HL-60 (cell line): ENCODE measurements around the gene POM121.
"Not testable (repeated sequence)": the region's sequence is repeated elsewhere in the genome, so short reads cannot be mapped to it uniquely, and the experiment has no call there.

Source experiments
- POLR2AphosphoS5 ChIP-seq: IDR thresholded peaks from 2 replicates; pipeline ENCODE4 v1.6.1; 2012; ENCODE audit warnings: low read depth
- SPI1 ChIP-seq: IDR thresholded peaks from 2 replicates; pipeline ENCODE4 v1.6.1; 2012; ENCODE audit warnings: low read depth, mild to moderate bottlenecking, borderline replicate concordance
- TF ChIP-seq, protein P1 (sequence below): IDR thresholded peaks from one replicate; pipeline ENCODE4 v1.5.1; 2011; ENCODE audit warnings: low read length, control low read depth, inconsistent platforms; ENCODE audit not compliant: insufficient read depth
- TF ChIP-seq, protein P2 (sequence below): IDR thresholded peaks from 2 replicates; pipeline ENCODE4 v1.6.1; 2012; ENCODE audit warnings: low read depth; ENCODE audit not compliant: insufficient replicate concordance

DNA sequence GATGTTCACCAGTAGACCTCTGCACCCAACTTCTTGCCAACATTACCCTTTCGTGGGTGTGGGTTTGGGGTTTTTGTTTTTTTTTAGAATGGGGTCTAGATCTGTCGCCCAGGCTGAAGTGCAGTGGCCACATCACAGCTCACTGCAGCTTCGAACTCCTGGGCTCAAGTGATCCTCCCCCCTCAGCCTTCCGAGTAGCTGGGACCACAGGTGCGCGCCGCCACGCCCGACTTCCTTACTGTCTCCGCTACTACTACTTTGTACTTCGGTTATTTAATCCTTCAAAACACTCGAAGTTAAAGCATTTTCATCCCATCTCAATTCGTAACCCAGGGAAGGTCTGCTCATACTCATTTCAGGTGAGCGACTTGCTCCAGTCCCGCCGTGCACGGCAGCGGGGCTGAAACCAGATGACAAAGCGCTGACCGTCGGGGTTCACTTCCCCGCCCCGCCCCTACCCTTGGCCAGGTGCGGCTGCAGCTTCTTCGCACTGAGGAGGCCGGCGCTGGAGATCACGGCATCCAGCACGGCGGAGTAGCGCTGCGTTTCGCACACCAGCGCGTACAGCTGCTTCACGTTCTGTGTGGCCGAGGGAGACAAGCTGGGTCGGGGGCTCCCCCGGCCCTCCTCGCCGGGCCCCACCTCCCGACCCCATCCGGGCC is 29.1 kb downstream of the POM121 start:
- TF ChIP-seq, protein P1, sequence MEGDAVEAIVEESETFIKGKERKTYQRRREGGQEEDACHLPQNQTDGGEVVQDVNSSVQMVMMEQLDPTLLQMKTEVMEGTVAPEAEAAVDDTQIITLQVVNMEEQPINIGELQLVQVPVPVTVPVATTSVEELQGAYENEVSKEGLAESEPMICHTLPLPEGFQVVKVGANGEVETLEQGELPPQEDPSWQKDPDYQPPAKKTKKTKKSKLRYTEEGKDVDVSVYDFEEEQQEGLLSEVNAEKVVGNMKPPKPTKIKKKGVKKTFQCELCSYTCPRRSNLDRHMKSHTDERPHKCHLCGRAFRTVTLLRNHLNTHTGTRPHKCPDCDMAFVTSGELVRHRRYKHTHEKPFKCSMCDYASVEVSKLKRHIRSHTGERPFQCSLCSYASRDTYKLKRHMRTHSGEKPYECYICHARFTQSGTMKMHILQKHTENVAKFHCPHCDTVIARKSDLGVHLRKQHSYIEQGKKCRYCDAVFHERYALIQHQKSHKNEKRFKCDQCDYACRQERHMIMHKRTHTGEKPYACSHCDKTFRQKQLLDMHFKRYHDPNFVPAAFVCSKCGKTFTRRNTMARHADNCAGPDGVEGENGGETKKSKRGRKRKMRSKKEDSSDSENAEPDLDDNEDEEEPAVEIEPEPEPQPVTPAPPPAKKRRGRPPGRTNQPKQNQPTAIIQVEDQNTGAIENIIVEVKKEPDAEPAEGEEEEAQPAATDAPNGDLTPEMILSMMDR = not testable (repeated sequence)
- TF ChIP-seq, protein P2, sequence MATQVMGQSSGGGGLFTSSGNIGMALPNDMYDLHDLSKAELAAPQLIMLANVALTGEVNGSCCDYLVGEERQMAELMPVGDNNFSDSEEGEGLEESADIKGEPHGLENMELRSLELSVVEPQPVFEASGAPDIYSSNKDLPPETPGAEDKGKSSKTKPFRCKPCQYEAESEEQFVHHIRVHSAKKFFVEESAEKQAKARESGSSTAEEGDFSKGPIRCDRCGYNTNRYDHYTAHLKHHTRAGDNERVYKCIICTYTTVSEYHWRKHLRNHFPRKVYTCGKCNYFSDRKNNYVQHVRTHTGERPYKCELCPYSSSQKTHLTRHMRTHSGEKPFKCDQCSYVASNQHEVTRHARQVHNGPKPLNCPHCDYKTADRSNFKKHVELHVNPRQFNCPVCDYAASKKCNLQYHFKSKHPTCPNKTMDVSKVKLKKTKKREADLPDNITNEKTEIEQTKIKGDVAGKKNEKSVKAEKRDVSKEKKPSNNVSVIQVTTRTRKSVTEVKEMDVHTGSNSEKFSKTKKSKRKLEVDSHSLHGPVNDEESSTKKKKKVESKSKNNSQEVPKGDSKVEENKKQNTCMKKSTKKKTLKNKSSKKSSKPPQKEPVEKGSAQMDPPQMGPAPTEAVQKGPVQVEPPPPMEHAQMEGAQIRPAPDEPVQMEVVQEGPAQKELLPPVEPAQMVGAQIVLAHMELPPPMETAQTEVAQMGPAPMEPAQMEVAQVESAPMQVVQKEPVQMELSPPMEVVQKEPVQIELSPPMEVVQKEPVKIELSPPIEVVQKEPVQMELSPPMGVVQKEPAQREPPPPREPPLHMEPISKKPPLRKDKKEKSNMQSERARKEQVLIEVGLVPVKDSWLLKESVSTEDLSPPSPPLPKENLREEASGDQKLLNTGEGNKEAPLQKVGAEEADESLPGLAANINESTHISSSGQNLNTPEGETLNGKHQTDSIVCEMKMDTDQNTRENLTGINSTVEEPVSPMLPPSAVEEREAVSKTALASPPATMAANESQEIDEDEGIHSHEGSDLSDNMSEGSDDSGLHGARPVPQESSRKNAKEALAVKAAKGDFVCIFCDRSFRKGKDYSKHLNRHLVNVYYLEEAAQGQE = not testable (repeated sequence)
- TF ChIP-seq SPI1, POLR2AphosphoS5: not testable (repeated sequence)
